ENCODE data around the gene GRIA2.

GRIA2 gene

GRCh38 chr4:157293673-157294072 lies 73.1 kb downstream of the GRIA2 start:
- Histone ChIP-seq H4K8ac (ENCODE audit: low read length) (no peak overlapping the region), H3K27ac (ENCODE audit: low read length, poor library complexity, severe bottlenecking) (no peak overlapping the region), H4K91ac (ENCODE audit: low read length) (no peak overlapping the region), H3K79me1 (replicated peaks; ENCODE audit: low read length, poor library complexity, severe bottlenecking) (no peaks in the 10 kb centered on the region), H3K14ac (ENCODE audit: low read length in 2 of 2) (no peak overlapping the region), H3K4me3 (ENCODE audit: insufficient read depth in 1 of 2, low read depth in 1 of 2, low read length in 2 of 2) (no peak overlapping the region), H3K4me2 (ENCODE audit: low read length, poor library complexity, severe bottlenecking) (no peak overlapping the region), H3K36me3 (ENCODE audit: control insufficient read depth in 1 of 2, insufficient read depth in 2 of 2, low read depth in 1 of 2, low read length in 2 of 2) (no peaks in the 10 kb centered on the region), H3K9me3 (ENCODE audit: control insufficient read depth, low read length) (no peaks in the 10 kb centered on the region), H2BK120ac (ENCODE audit: low read depth, low read length) (no peak overlapping the region), H2AK5ac (ENCODE audit: low read length, severe bottlenecking) (no peak overlapping the region), H3K27me3 (ENCODE audit: control insufficient read depth in 1 of 2, insufficient read depth in 1 of 2, low read length in 2 of 2) (no peaks in the 10 kb centered on the region), H2BK15ac (ENCODE audit: low read depth, poor library complexity, severe bottlenecking) (no peak overlapping the region), H3K4ac (ENCODE audit: low read depth in 1 of 2, low read length in 2 of 2) (no peak overlapping the region), H3K23ac (ENCODE audit: low read length in 2 of 2) (no peak overlapping the region), H2BK12ac (ENCODE audit: low read length in 2 of 2) (no peak overlapping the region), H2AFZ (ENCODE audit: low read depth, low read length) (no peak overlapping the region), H3K18ac (ENCODE audit: low read depth in 1 of 2, low read length in 2 of 2) (no peak overlapping the region), H3K4me1 (ENCODE audit: control insufficient read depth, insufficient read depth, low read depth, low read length) (no peaks in the 10 kb centered on the region), H2BK5ac (ENCODE audit: low read depth, low read length, poor library complexity, severe bottlenecking) (no peak overlapping the region), H3K9ac (ENCODE audit: low read length) (no peak overlapping the region)
- WGBS: 90% methylated on average over 4 of the region's 4 CpGs
- DNase-seq: no peak

GRCh38 chr4:157294575-157294974 lies 74.0 kb downstream of the GRIA2 start:
- no peak overlapping the region for H2BK5ac ChIP-seq (ENCODE audit: low read depth, low read length, poor library complexity, severe bottlenecking)
- no peak overlapping the region for H3K4me3 ChIP-seq (ENCODE audit: insufficient read depth in 1 of 2, low read depth in 1 of 2, low read length in 2 of 2)
- H2AK5ac ChIP-seq (ENCODE audit: low read length, severe bottlenecking): no peak overlapping the region
- H2AFZ ChIP-seq (ENCODE audit: low read depth, low read length): no peak overlapping the region
- no peak for DNase-seq
- H3K36me3 ChIP-seq (ENCODE audit: control insufficient read depth in 1 of 2, insufficient read depth in 2 of 2, low read depth in 1 of 2, low read length in 2 of 2): no peaks in the 10 kb centered on the region
- H3K18ac ChIP-seq (ENCODE audit: low read depth in 1 of 2, low read length in 2 of 2): no peak overlapping the region
- no peaks in the 10 kb centered on the region for H3K79me1 ChIP-seq (replicated peaks; ENCODE audit: low read length, poor library complexity, severe bottlenecking)
- H3K23ac ChIP-seq (ENCODE audit: low read length in 2 of 2): no peak overlapping the region
- no peak overlapping the region for H2BK12ac ChIP-seq (ENCODE audit: low read length in 2 of 2)
- H3K4me1 ChIP-seq (ENCODE audit: control insufficient read depth, insufficient read depth, low read depth, low read length): no peaks in the 10 kb centered on the region
- no peak overlapping the region for H4K8ac ChIP-seq (ENCODE audit: low read length)
- no peak overlapping the region for H3K4me2 ChIP-seq (ENCODE audit: low read length, poor library complexity, severe bottlenecking)
- H4K91ac ChIP-seq (ENCODE audit: low read length): no peak overlapping the region
- H3K27me3 ChIP-seq (ENCODE audit: control insufficient read depth in 1 of 2, insufficient read depth in 1 of 2, low read length in 2 of 2): no peaks in the 10 kb centered on the region
- no peak overlapping the region for H2BK15ac ChIP-seq (ENCODE audit: low read depth, poor library complexity, severe bottlenecking)
- H2BK120ac ChIP-seq (ENCODE audit: low read depth, low read length): no peak overlapping the region
- H3K9me3 ChIP-seq (ENCODE audit: control insufficient read depth, low read length): no peaks in the 10 kb centered on the region
- 67% methylated on average over 1 of the region's 2 CpGs for WGBS
- H3K9ac ChIP-seq (ENCODE audit: low read length): no peak overlapping the region
- H3K27ac ChIP-seq (ENCODE audit: low read length, poor library complexity, severe bottlenecking): no peak overlapping the region
- no peak overlapping the region for H3K14ac ChIP-seq (ENCODE audit: low read length in 2 of 2)
- H3K4ac ChIP-seq (ENCODE audit: low read depth in 1 of 2, low read length in 2 of 2): no peak overlapping the region

GRCh38 chr4:157300701-157301100 lies 80.2 kb downstream of the GRIA2 start:
- no peak overlapping the region for H4K8ac ChIP-seq (ENCODE audit: low read length)
- H3K18ac ChIP-seq (ENCODE audit: low read depth in 1 of 2, low read length in 2 of 2): no peak overlapping the region
- H3K4me3 ChIP-seq (ENCODE audit: insufficient read depth in 1 of 2, low read depth in 1 of 2, low read length in 2 of 2): no peak overlapping the region
- H3K27ac ChIP-seq (ENCODE audit: low read length, poor library complexity, severe bottlenecking): no peak overlapping the region
- WGBS: 93% methylated on average over 2 of the region's 2 CpGs
- no peak overlapping the region for H3K4me2 ChIP-seq (ENCODE audit: low read length, poor library complexity, severe bottlenecking)
- no peaks in the 10 kb centered on the region for H3K4me1 ChIP-seq (ENCODE audit: control insufficient read depth, insufficient read depth, low read depth, low read length)
- H2AK5ac ChIP-seq (ENCODE audit: low read length, severe bottlenecking): no peak overlapping the region
- no peak overlapping the region for H2BK120ac ChIP-seq (ENCODE audit: low read depth, low read length)
- H3K14ac ChIP-seq (ENCODE audit: low read length in 2 of 2): no peak overlapping the region
- H3K27me3 ChIP-seq (ENCODE audit: control insufficient read depth in 1 of 2, insufficient read depth in 1 of 2, low read length in 2 of 2): no peaks in the 10 kb centered on the region
- no peaks in the 10 kb centered on the region for H3K36me3 ChIP-seq (ENCODE audit: control insufficient read depth in 1 of 2, insufficient read depth in 2 of 2, low read depth in 1 of 2, low read length in 2 of 2)
- no peak overlapping the region for H3K9ac ChIP-seq (ENCODE audit: low read length)
- no peak overlapping the region for H2BK5ac ChIP-seq (ENCODE audit: low read depth, low read length, poor library complexity, severe bottlenecking)
- H3K79me1 ChIP-seq (replicated peaks; ENCODE audit: low read length, poor library complexity, severe bottlenecking): no peaks in the 10 kb centered on the region
- no peak for DNase-seq
- no peak overlapping the region for H2BK15ac ChIP-seq (ENCODE audit: low read depth, poor library complexity, severe bottlenecking)
- H3K4ac ChIP-seq (ENCODE audit: low read depth in 1 of 2, low read length in 2 of 2): no peak overlapping the region
- no peaks in the 10 kb centered on the region for H3K9me3 ChIP-seq (ENCODE audit: control insufficient read depth, low read length)
- no peak overlapping the region for H2AFZ ChIP-seq (ENCODE audit: low read depth, low read length)
- H2BK12ac ChIP-seq (ENCODE audit: low read length in 2 of 2): no peak overlapping the region
- H3K23ac ChIP-seq (ENCODE audit: low read length in 2 of 2): no peak overlapping the region
- no peak overlapping the region for H4K91ac ChIP-seq (ENCODE audit: low read length)

GRCh38 chr4:157303471-157303960 lies 83.0 kb downstream of the GRIA2 start:
- no peaks in the 10 kb centered on the region for H3K36me3 ChIP-seq (ENCODE audit: control insufficient read depth in 1 of 2, insufficient read depth in 2 of 2, low read depth in 1 of 2, low read length in 2 of 2)
- H3K4me3 ChIP-seq (ENCODE audit: insufficient read depth in 1 of 2, low read depth in 1 of 2, low read length in 2 of 2): no peak overlapping the region
- no peak overlapping the region for H3K4ac ChIP-seq (ENCODE audit: low read depth in 1 of 2, low read length in 2 of 2)
- no peak overlapping the region for H3K18ac ChIP-seq (ENCODE audit: low read depth in 1 of 2, low read length in 2 of 2)
- no peak overlapping the region for H2BK5ac ChIP-seq (ENCODE audit: low read depth, low read length, poor library complexity, severe bottlenecking)
- no peaks in the 10 kb centered on the region for H3K9me3 ChIP-seq (ENCODE audit: control insufficient read depth, low read length)
- no peak overlapping the region for H2BK12ac ChIP-seq (ENCODE audit: low read length in 2 of 2)
- H3K79me1 ChIP-seq (replicated peaks; ENCODE audit: low read length, poor library complexity, severe bottlenecking): no peaks in the 10 kb centered on the region
- no peak overlapping the region for H2BK120ac ChIP-seq (ENCODE audit: low read depth, low read length)
- H4K8ac ChIP-seq (ENCODE audit: low read length): no peak overlapping the region
- no peak overlapping the region for H3K23ac ChIP-seq (ENCODE audit: low read length in 2 of 2)
- H4K91ac ChIP-seq (ENCODE audit: low read length): no peak overlapping the region
- H2BK15ac ChIP-seq (ENCODE audit: low read depth, poor library complexity, severe bottlenecking): no peak overlapping the region
- WGBS: 67% methylated on average over 3 of the region's 6 CpGs
- H3K4me2 ChIP-seq (ENCODE audit: low read length, poor library complexity, severe bottlenecking): no peak overlapping the region
- no peak overlapping the region for H3K27ac ChIP-seq (ENCODE audit: low read length, poor library complexity, severe bottlenecking)
- no peak overlapping the region for H2AFZ ChIP-seq (ENCODE audit: low read depth, low read length)
- H3K4me1 ChIP-seq (ENCODE audit: control insufficient read depth, insufficient read depth, low read depth, low read length): peaks cover 1% of the 10 kb centered on the region
- H2AK5ac ChIP-seq (ENCODE audit: low read length, severe bottlenecking): no peak overlapping the region
- H3K27me3 ChIP-seq (ENCODE audit: control insufficient read depth in 1 of 2, insufficient read depth in 1 of 2, low read length in 2 of 2): no peaks in the 10 kb centered on the region
- H3K9ac ChIP-seq (ENCODE audit: low read length): no peak overlapping the region
- no peak overlapping the region for H3K14ac ChIP-seq (ENCODE audit: low read length in 2 of 2)
- no peak for DNase-seq

Data from mesenchymal stem cell (in vitro differentiated cells and primary cell).